Ishikawa (cell line): ENCODE results near the gene PTDSS2.

ENCODE experiments used
- CEBPB ChIP-seq: IDR thresholded peaks from 2 replicates; pipeline ENCODE4 v1.6.1; 2012
- CREB1 ChIP-seq: IDR thresholded peaks from 2 replicates; pipeline ENCODE4 v1.6.1; 2012; ENCODE audit warnings: low read depth
- EGR1 ChIP-seq: IDR thresholded peaks from 2 replicates; pipeline ENCODE4 v1.6.1; 2012
- EP300 ChIP-seq: IDR thresholded peaks from 2 replicates; pipeline ENCODE4 v1.6.1; 2012; ENCODE audit warnings: borderline replicate concordance
- FOXM1 ChIP-seq: IDR thresholded peaks from 2 replicates; pipeline ENCODE4 v1.6.1; 2012; ENCODE audit warnings: low read depth, borderline replicate concordance
- MAX ChIP-seq: IDR thresholded peaks from 2 replicates; pipeline ENCODE4 v1.6.1; 2012
- NFIC ChIP-seq: IDR thresholded peaks from 2 replicates; pipeline ENCODE4 v1.6.1; 2012
- RAD21 ChIP-seq: IDR thresholded peaks from 2 replicates; pipeline ENCODE4 v1.6.1; 2012; ENCODE audit warnings: low read depth
- REST ChIP-seq: IDR thresholded peaks from 2 replicates; pipeline ENCODE4 v1.6.1; 2012; ENCODE audit warnings: low read depth, mild to moderate bottlenecking
- TAF1 ChIP-seq: IDR thresholded peaks from 2 replicates; pipeline ENCODE4 v1.6.1; 2012; ENCODE audit warnings: low read depth, mild to moderate bottlenecking
- TCF12 ChIP-seq: IDR thresholded peaks from 2 replicates; pipeline ENCODE4 v1.6.1; 2012; ENCODE audit warnings: low read depth
- TEAD4 ChIP-seq: IDR thresholded peaks from 2 replicates; pipeline ENCODE4 v1.6.1; 2012
- USF1 ChIP-seq: IDR thresholded peaks from 2 replicates; pipeline ENCODE4 v1.6.1; 2012
- YY1 ChIP-seq: IDR thresholded peaks from 2 replicates; pipeline ENCODE4 v1.6.1; 2012; ENCODE audit warnings: low read depth
- ZBTB7A ChIP-seq: IDR thresholded peaks from 2 replicates; pipeline ENCODE4 v1.6.1; 2012; ENCODE audit warnings: low read depth

Gene PTDSS2

GRCh38 chr11:498297-499181 is 48.5 kb downstream of the PTDSS2 start:
- TF ChIP-seq TEAD4 (no peak), EGR1 (no peak), NFIC (no peak), REST (no peak), FOXM1 (no peak), CEBPB (no peak), RAD21 (no peak), TAF1 (no peak)

- no peak for TF ChIP-seq ZBTB7A
- no peak for TF ChIP-seq EP300
- TF ChIP-seq YY1, result no peak
Measured at GRCh38 chr11:499201-500076, 49.4 kb downstream of the PTDSS2 start.

GRCh38 chr11:501001-501682 is 51.1 kb downstream of the PTDSS2 start:
- TF ChIP-seq EGR1, result no peak
- no peak for TF ChIP-seq USF1

GRCh38 chr11:501683-502287 is 51.7 kb downstream of the PTDSS2 start:
- TF ChIP-seq RAD21, result no peak
- TF ChIP-seq TCF12, result no peak
- no peak for TF ChIP-seq ZBTB7A
- TF ChIP-seq CEBPB, result no peak
- no peak for TF ChIP-seq TAF1
- no peak for TF ChIP-seq NFIC
- no peak for TF ChIP-seq YY1
- TF ChIP-seq USF1, result no peak
- TF ChIP-seq MAX, result no peak
- no peak for TF ChIP-seq REST
- TF ChIP-seq EGR1, result no peak
- no peak for TF ChIP-seq FOXM1
- TF ChIP-seq TEAD4, result no peak
- TF ChIP-seq CREB1, result no peak
- no peak for TF ChIP-seq EP300

- no peak for TF ChIP-seq EGR1
- no peak for TF ChIP-seq TCF12
- TF ChIP-seq FOXM1, result no peak
- TF ChIP-seq YY1, result no peak
- TF ChIP-seq MAX, result no peak
- no peak for TF ChIP-seq TAF1
Measured at GRCh38 chr11:502288-503178, 52.5 kb downstream of the PTDSS2 start.
